ENCODE measurements around the gene LYPD6. TPM values are rescaled to one million over a fixed set of nuclear protein-coding genes. Genes with fewer than 3 reads are reported as not detected.

The LYPD6 gene
- total RNA-seq, 1 donor from 2014 or later, result 0.26 TPM

DNA sequence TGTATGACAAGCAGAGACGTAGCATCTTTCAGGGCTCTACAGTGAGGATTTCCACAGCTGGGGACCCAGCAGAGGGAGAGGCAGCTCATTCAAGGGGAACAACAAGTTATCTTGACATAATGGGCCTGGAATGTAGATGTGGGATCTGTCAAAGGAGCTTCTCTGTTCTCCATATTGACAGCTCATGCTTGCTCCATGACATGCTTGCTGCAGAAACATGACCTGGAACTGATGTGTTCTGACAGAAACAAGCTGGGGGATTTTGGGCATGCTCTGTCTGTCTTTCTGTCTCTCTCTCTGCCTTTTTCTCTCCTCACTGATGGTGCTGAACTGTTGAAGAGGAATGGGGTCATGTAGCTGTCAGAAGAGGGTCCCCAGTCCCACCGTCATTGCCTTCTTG, 177.6 kb downstream of the LYPD6 start:
- Histone ChIP-seq H3K4me3 (ENCODE audit: low read depth, low read length) (no peak overlapping the region), H3K27me3 (ENCODE audit: control insufficient read depth, insufficient read depth, low read length) (no peaks in the 10 kb centered on the region), H3K36me3 (ENCODE audit: control insufficient read depth, insufficient read depth, low read length) (no peaks in the 10 kb centered on the region)
- DNase-seq (ENCODE audit: low read depth) (peak; percentile 58), FAIRE-seq (no peak)
- no peak for TF ChIP-seq CTCF (IDR thresholded peaks at IDR 0.05; ENCODE audit: insufficient read depth, low read length, severe bottlenecking)

DNA sequence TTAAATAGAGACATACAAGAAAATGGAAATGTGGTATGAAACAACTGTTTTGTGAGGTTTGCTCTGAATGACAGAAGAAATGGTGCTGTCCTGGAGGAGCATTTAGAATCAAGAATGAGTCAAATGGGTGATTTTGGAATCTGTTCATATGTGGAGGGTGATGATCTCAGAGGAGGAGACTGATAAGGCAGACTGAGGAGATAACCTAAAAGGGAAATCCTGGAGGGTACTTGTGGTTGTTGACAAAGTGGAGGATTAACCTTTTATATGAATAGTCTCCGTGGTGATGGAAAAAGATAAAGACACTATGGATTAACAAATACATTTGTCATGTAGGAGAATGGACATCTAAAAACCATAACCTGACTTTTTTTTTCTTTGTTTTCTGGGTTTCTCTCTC, 183.1 kb downstream of the LYPD6 start:
- FAIRE-seq (no peak), DNase-seq (ENCODE audit: low read depth) (no peak)
- H3K27me3 ChIP-seq (ENCODE audit: control insufficient read depth, insufficient read depth, low read length), result no peaks in the 10 kb centered on the region
- H3K4me3 ChIP-seq (ENCODE audit: low read depth, low read length), result no peak overlapping the region
- no peaks in the 10 kb centered on the region for H3K36me3 ChIP-seq (ENCODE audit: control insufficient read depth, insufficient read depth, low read length)
- no peak for TF ChIP-seq CTCF (IDR thresholded peaks at IDR 0.05; ENCODE audit: insufficient read depth, low read length, severe bottlenecking)
